Gastrocnemius medialis (tissue), 4 donors: ENCODE data around the gene SLC2A5.

Experiments used
- CTCF ChIP-seq, 5 experiments: fragments of 450-650 bp in 3 of 5; fragments of 200-600 bp in 2 of 5; sonication (generic) in 2 of 5; IDR thresholded peaks in 4 of 5; conservative IDR thresholded peaks in 1 of 5; 1 replicate in 4 of 5; 2 replicates in 1 of 5; pipeline ENCODE4 v1.5.1; 2016 to 2019; ENCODE audit warnings: antibody characterized with exemption in 5 of 5, mild to moderate bottlenecking in 3 of 5, moderate library complexity in 3 of 5
- POLR2A ChIP-seq, 2 donors: fragments of 450-650 bp; IDR thresholded peaks; one replicate each; pipeline ENCODE4 v1.6.1; 2017; ENCODE audit warnings: antibody characterized with exemption in 2 of 2, mild to moderate bottlenecking in 2 of 2, moderate library complexity in 2 of 2

- TF ChIP-seq CTCF (IDR thresholded peaks at IDR 0.05 in 4 of 5, conservative IDR thresholded peaks at IDR 0.05 in 1 of 5): no peak
- TF ChIP-seq POLR2A (IDR thresholded peaks at IDR 0.05): no peak
Measured at GRCh38 chr1:9005395-9005708, 64.1 kb downstream of the SLC2A5 start.
